Loucy (cell line): ENCODE measurements around the gene PLEKHN1.

Experiments
- EZH2phosphoT487 ChIP-seq: fragments of 200-600 bp; IDR thresholded peaks from 2 replicates; pipeline ENCODE4 v1.6.1; 2018; ENCODE audit warnings: antibody characterized with exemption, mild to moderate bottlenecking, moderate library complexity, borderline replicate concordance
- TF ChIP-seq, protein P1 (sequence below): fragments of 200-600 bp; sonication (generic); conservative IDR thresholded peaks from 2 replicates; pipeline ENCODE4 v1.5.1; 2014; ENCODE audit warnings: mild to moderate bottlenecking, antibody characterized with exemption, low read length

DNA sequence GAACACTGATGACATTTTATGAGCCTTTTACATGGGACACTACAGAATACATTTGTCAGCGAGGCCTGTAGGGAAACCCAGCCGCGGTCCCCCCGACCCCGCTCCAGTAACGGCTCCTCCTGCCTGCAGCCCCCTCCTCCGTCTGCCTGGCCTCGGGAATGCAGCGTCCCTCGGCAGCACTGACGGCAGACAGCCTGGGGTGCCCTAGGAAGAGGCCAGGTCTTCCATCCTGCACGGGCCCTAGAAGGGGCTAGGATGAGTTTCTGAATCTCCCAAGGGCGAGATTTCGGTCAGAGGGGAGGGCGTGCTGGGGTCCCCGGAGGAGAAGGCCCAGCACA is 34.1 kb upstream of the PLEKHN1 start:
- TF ChIP-seq, protein P1, sequence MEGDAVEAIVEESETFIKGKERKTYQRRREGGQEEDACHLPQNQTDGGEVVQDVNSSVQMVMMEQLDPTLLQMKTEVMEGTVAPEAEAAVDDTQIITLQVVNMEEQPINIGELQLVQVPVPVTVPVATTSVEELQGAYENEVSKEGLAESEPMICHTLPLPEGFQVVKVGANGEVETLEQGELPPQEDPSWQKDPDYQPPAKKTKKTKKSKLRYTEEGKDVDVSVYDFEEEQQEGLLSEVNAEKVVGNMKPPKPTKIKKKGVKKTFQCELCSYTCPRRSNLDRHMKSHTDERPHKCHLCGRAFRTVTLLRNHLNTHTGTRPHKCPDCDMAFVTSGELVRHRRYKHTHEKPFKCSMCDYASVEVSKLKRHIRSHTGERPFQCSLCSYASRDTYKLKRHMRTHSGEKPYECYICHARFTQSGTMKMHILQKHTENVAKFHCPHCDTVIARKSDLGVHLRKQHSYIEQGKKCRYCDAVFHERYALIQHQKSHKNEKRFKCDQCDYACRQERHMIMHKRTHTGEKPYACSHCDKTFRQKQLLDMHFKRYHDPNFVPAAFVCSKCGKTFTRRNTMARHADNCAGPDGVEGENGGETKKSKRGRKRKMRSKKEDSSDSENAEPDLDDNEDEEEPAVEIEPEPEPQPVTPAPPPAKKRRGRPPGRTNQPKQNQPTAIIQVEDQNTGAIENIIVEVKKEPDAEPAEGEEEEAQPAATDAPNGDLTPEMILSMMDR: no peak
- TF ChIP-seq EZH2phosphoT487: no peak
